Stimulated activated CD8-positive, alpha-beta memory T cell treated with anti-CD3 and anti-CD28 coated beads, Interleukin-4, amount 100 ng/mL, for 1 hour (primary cell): ENCODE measurements around the gene RPS5.
"Not testable (repeated sequence)": the region's sequence is repeated elsewhere in the genome, so short reads cannot be mapped to it uniquely, and the experiment has no call there.

Experiments
- DNase-seq, 2 donors: peaks; one replicate each; pipeline ENCODE4 v3.0.0-alpha.2; 2020; ENCODE audit warnings: low read depth in 2 of 2, low spot score in 1 of 2

The RPS5 gene

GRCh38 chr19:58403920-58404478 is 16.9 kb downstream of the RPS5 start:
- not testable (repeated sequence) for DNase-seq

GRCh38 chr19:58406818-58407657 is 20.0 kb downstream of the RPS5 start:
- no peak for DNase-seq

GRCh38 chr19:58407658-58408151 is 20.6 kb downstream of the RPS5 start:
- DNase-seq = no peak

GRCh38 chr19:58408152-58409009 is 21.3 kb downstream of the RPS5 start, which contains the start of gene ZNF584:
Gene ZNF584, plus strand, starts transcription at chr19:58408649. Its CDS starts 499 bp downstream, at chr19:58409148.
- DNase-seq = peak; percentile 81 to 86

- no peak for DNase-seq
These were observed 22.1 kb downstream of the RPS5 start for GRCh38 chr19:58409010-58409790.

- no peak for DNase-seq
These were observed 29.5 kb downstream of the RPS5 start for GRCh38 chr19:58416604-58417003.

GRCh38 chr19:58417071-58417470 is 30.0 kb downstream of the RPS5 start:
- DNase-seq = no peak

- no peak for DNase-seq
These were observed 41.5 kb downstream of the RPS5 start for GRCh38 chr19:58428617-58429016.

GRCh38 chr19:58429745-58430144 is 42.7 kb downstream of the RPS5 start:
- no peak for DNase-seq

GRCh38 chr19:58434217-58434616 is 47.1 kb downstream of the RPS5 start:
- DNase-seq = no peak

GRCh38 chr19:58439576-58440554 is 52.8 kb downstream of the RPS5 start, which contains the start of gene ZNF132:
Gene ZNF132, minus strand, starts transcription at chr19:58440153. Its CDS starts 332 bp downstream, at chr19:58439821.
- peak; percentile 80 to 85 for DNase-seq

- no peak for DNase-seq
These were observed 53.5 kb downstream of the RPS5 start for GRCh38 chr19:58440556-58440955.

- not testable (repeated sequence) for DNase-seq
These were observed 55.9 kb downstream of the RPS5 start for GRCh38 chr19:58442986-58443385.
